Activated naive CD4-positive, alpha-beta T cell treated with anti-CD3 and anti-CD28 coated beads for 36 hours (primary cell): ENCODE results near the gene METTL25. TPM values are rescaled to one million over a fixed set of nuclear protein-coding genes. Genes with fewer than 3 reads are reported as not detected.

Experiments used
- CTCF ChIA-PET: fragments of 350-600 bp; sonication (Branson Sonifier 250); formaldehyde crosslinking; loops from one replicate; lab custom pipeline; 2021; ENCODE audit warnings: antibody characterized with exemption; lab: Charles Lee
- DNase-seq: peaks from one replicate; pipeline ENCODE4 v3.0.0-alpha.2; 2020
- H3K27ac Mint-ChIP-seq: one replicate; pipeline ENCODE4 v1.8.0; 2021; ENCODE audit warnings: mild to moderate bottlenecking, mixed read lengths
- H3K27me3 Mint-ChIP-seq: one replicate; pipeline ENCODE4 v1.8.0; 2021; ENCODE audit warnings: low read depth, mixed read lengths
- H3K36me3 Mint-ChIP-seq: one replicate; pipeline ENCODE4 v1.8.0; 2021; ENCODE audit warnings: low read depth, mixed read lengths
- H3K4me1 Mint-ChIP-seq: one replicate; pipeline ENCODE4 v1.8.0; 2021; ENCODE audit warnings: low read depth, mixed read lengths
- H3K4me3 Mint-ChIP-seq: one replicate; pipeline ENCODE4 v1.8.0; 2021; ENCODE audit warnings: mild to moderate bottlenecking, moderate library complexity, mixed read lengths
- H3K9me3 Mint-ChIP-seq: one replicate; pipeline ENCODE4 v1.8.0; 2021; ENCODE audit warnings: mixed read lengths
- intact Hi-C: fragments of 100-400 bp; cut with micrococcal nuclease; formaldehyde crosslinking; loops from one replicate; pipeline ENCODE4 v1.15.1; 2023
- total RNA-seq, 2 experiments: library from RNA; stranded (reverse); gene quantifications; one replicate each; pipeline ENCODE4 v1.2.3, GENCODE V29; 2021

Gene METTL25
- total RNA-seq = 1 to 10 TPM; 4.1 to 5.7 TPM

- intact Hi-C loops = loop anchor here (1.0 to 5.0 kb wide), 6 partner anchors 328 to 714 kb away; partner anchors contain the start of genes PPFIA2 and TMTC2
- CTCF ChIA-PET = interaction anchor here (0.6 to 1.2 kb wide), 14 partner anchors 9 to 716 kb away, joined by 3 to 5 read pairs (median 3); no protein-coding TSS in a partner anchor
Observed at GRCh38 chr12:82358200-82359114, at the start of gene METTL25, which contains the start of gene CCDC59. Gene METTL25, plus strand, starts transcription at chr12:82358529. Its CDS starts 37 bp downstream, at chr12:82358566. Gene CCDC59, minus strand, starts transcription at chr12:82358387. Its CDS starts 11 bp downstream, at chr12:82358376.

GRCh38 chr12:82314406-82314892 is 43.9 kb upstream of the METTL25 start:
- H3K27ac Mint-ChIP-seq = no peak overlapping the region
- H3K9me3 Mint-ChIP-seq = peaks cover 2% of the 10 kb centered on the region
- H3K4me3 Mint-ChIP-seq = no peak overlapping the region
- peaks cover 10% of the 10 kb centered on the region for H3K27me3 Mint-ChIP-seq
- no peaks in the 10 kb centered on the region for H3K36me3 Mint-ChIP-seq
- intact Hi-C loops = no loop called here
- CTCF ChIA-PET = no interaction called here
- no peak for DNase-seq
- H3K4me1 Mint-ChIP-seq = no peaks in the 10 kb centered on the region

More at GRCh38 chr12:82358200-82359114, at the start of gene METTL25, which contains the start of gene CCDC59:
- Mint-ChIP-seq H3K4me1 (peaks cover 42% of the 10 kb centered on the region), H3K27ac (peak within 1 kb of the TSS; percentile 96), H3K27me3 (no peaks in the 10 kb centered on the region), H3K4me3 (peak within 1 kb of the TSS; percentile 93), H3K9me3 (no peaks in the 10 kb centered on the region), H3K36me3 (peaks cover 34% of the 10 kb centered on the region)
- peak; percentile 98 for DNase-seq

GRCh38 chr12:82319276-82319675 is 39.1 kb upstream of the METTL25 start:
- CTCF ChIA-PET = no interaction called here
- no peaks in the 10 kb centered on the region for H3K36me3 Mint-ChIP-seq
- H3K4me1 Mint-ChIP-seq = no peaks in the 10 kb centered on the region
- no peak overlapping the region for H3K4me3 Mint-ChIP-seq
- peaks cover 9% of the 10 kb centered on the region for H3K27me3 Mint-ChIP-seq
- DNase-seq = no peak
- intact Hi-C loops = no loop called here
- no peaks in the 10 kb centered on the region for H3K9me3 Mint-ChIP-seq
- no peak overlapping the region for H3K27ac Mint-ChIP-seq

- no peak for DNase-seq
- CTCF ChIA-PET = no interaction called here
- Mint-ChIP-seq H3K27me3 (no peaks in the 10 kb centered on the region), H3K4me3 (no peak overlapping the region), H3K9me3 (no peaks in the 10 kb centered on the region), H3K36me3 (no peaks in the 10 kb centered on the region), H3K27ac (no peak overlapping the region), H3K4me1 (no peaks in the 10 kb centered on the region)
- intact Hi-C loops = loop anchor here (10.0 kb wide), 2 partner anchors 331 to 1911 kb away; no protein-coding TSS in a partner anchor
Observed at GRCh38 chr12:82325540-82326336, 32.6 kb upstream of the METTL25 start.

GRCh38 chr12:82326905-82327503 is 31.3 kb upstream of the METTL25 start:
- intact Hi-C loops = loop anchor here (1.0 to 10.0 kb wide), 3 partner anchors 332 to 1912 kb away; no protein-coding TSS in a partner anchor
- CTCF ChIA-PET = interaction anchor here (0.6 kb wide), 1 partner anchor 825 kb away, joined by 3 read pairs; no protein-coding TSS in a partner anchor
- no peaks in the 10 kb centered on the region for H3K27me3 Mint-ChIP-seq
- H3K27ac Mint-ChIP-seq = no peak overlapping the region
- H3K4me1 Mint-ChIP-seq = no peaks in the 10 kb centered on the region
- DNase-seq = no peak
- no peaks in the 10 kb centered on the region for H3K9me3 Mint-ChIP-seq
- H3K4me3 Mint-ChIP-seq = no peak overlapping the region
- H3K36me3 Mint-ChIP-seq = no peaks in the 10 kb centered on the region

GRCh38 chr12:82327861-82328260 is 30.5 kb upstream of the METTL25 start:
- CTCF ChIA-PET = no interaction called here

GRCh38 chr12:82329508-82329907 is 28.8 kb upstream of the METTL25 start:
- CTCF ChIA-PET = interaction anchor here (0.6 to 0.7 kb wide), 4 partner anchors 27 to 1567 kb away, joined by 3 read pairs; no protein-coding TSS in a partner anchor
- no peaks in the 10 kb centered on the region for H3K9me3 Mint-ChIP-seq
- no peaks in the 10 kb centered on the region for H3K36me3 Mint-ChIP-seq
- no peaks in the 10 kb centered on the region for H3K27me3 Mint-ChIP-seq
- no peaks in the 10 kb centered on the region for H3K4me1 Mint-ChIP-seq
- H3K27ac Mint-ChIP-seq = no peak overlapping the region
- H3K4me3 Mint-ChIP-seq = no peak overlapping the region
- intact Hi-C loops = loop anchor here (10.0 kb wide), 2 partner anchors 335 to 1915 kb away; no protein-coding TSS in a partner anchor
- DNase-seq = no peak

More at GRCh38 chr12:82327861-82328260, 30.5 kb upstream of the METTL25 start:
- Mint-ChIP-seq H3K27ac (no peak overlapping the region), H3K36me3 (no peaks in the 10 kb centered on the region), H3K27me3 (no peaks in the 10 kb centered on the region), H3K9me3 (no peaks in the 10 kb centered on the region), H3K4me3 (no peak overlapping the region), H3K4me1 (no peaks in the 10 kb centered on the region)
- DNase-seq = no peak
- intact Hi-C loops = loop anchor here (1.0 to 10.0 kb wide), 3 partner anchors 333 to 1913 kb away; no protein-coding TSS in a partner anchor

- intact Hi-C loops = no loop called here
- Mint-ChIP-seq H3K27ac (no peak overlapping the region), H3K36me3 (peaks cover 26% of the 10 kb centered on the region), H3K9me3 (no peaks in the 10 kb centered on the region), H3K4me3 (no peak overlapping the region), H3K4me1 (peaks cover 2% of the 10 kb centered on the region), H3K27me3 (no peaks in the 10 kb centered on the region)
- DNase-seq = no peak
- CTCF ChIA-PET = no interaction called here
Observed at GRCh38 chr12:82350161-82350560, 8.2 kb upstream of the METTL25 start.

GRCh38 chr12:82351390-82351789 is 6.9 kb upstream of the METTL25 start:
- DNase-seq = no peak
- Mint-ChIP-seq H3K4me3 (no peak overlapping the region), H3K4me1 (peaks cover 15% of the 10 kb centered on the region), H3K27me3 (no peaks in the 10 kb centered on the region), H3K27ac (no peak overlapping the region), H3K9me3 (no peaks in the 10 kb centered on the region), H3K36me3 (peaks cover 36% of the 10 kb centered on the region)
- intact Hi-C loops = no loop called here
- CTCF ChIA-PET = no interaction called here

- CTCF ChIA-PET = interaction anchor here (0.5 to 1.8 kb wide), 5 partner anchors 17 to 746 kb away, joined by 3 to 4 read pairs (median 3); no protein-coding TSS in a partner anchor
- H3K4me3 Mint-ChIP-seq = peak overlapping the region; percentile 93
Observed at GRCh38 chr12:82357340-82357739, 989 bp upstream of the METTL25 start.

GRCh38 chr12:82357845-82358199 is 507 bp upstream of the METTL25 start:
- Mint-ChIP-seq H3K27ac (peak overlapping the region; percentile 96), H3K36me3 (peaks cover 37% of the 10 kb centered on the region), H3K4me1 (peaks cover 42% of the 10 kb centered on the region), H3K27me3 (no peaks in the 10 kb centered on the region), H3K4me3 (peak overlapping the region; percentile 93), H3K9me3 (no peaks in the 10 kb centered on the region)
- no peak for DNase-seq
- CTCF ChIA-PET = interaction anchor here (0.5 to 1.2 kb wide), 11 partner anchors 11 to 714 kb away, joined by 3 to 4 read pairs (median 3); no protein-coding TSS in a partner anchor
- intact Hi-C loops = loop anchor here (1.0 to 5.0 kb wide), 6 partner anchors 328 to 714 kb away; partner anchors contain the start of genes PPFIA2 and TMTC2

More at GRCh38 chr12:82357340-82357739, 989 bp upstream of the METTL25 start:
- intact Hi-C loops = loop anchor here (5.0 kb wide), 2 partner anchors 415 to 560 kb away; no protein-coding TSS in a partner anchor
- peaks cover 37% of the 10 kb centered on the region for H3K36me3 Mint-ChIP-seq
- peaks cover 42% of the 10 kb centered on the region for H3K4me1 Mint-ChIP-seq
- no peaks in the 10 kb centered on the region for H3K9me3 Mint-ChIP-seq
- peak overlapping the region; percentile 96 for H3K27ac Mint-ChIP-seq
- H3K27me3 Mint-ChIP-seq = no peaks in the 10 kb centered on the region
- no peak for DNase-seq
